Stimulated activated CD8-positive, alpha-beta memory T cell treated with anti-CD3 and anti-CD28 coated beads, Interleukin-7, amount 100 ng/mL, for 1 hour (primary cell): ENCODE results near the gene THPO.

Experiments used
- DNase-seq, 2 donors: peaks; one replicate each; pipeline ENCODE4 v3.0.0-alpha.2; 2020; ENCODE audit warnings: low read depth in 2 of 2

Gene THPO

DNA sequence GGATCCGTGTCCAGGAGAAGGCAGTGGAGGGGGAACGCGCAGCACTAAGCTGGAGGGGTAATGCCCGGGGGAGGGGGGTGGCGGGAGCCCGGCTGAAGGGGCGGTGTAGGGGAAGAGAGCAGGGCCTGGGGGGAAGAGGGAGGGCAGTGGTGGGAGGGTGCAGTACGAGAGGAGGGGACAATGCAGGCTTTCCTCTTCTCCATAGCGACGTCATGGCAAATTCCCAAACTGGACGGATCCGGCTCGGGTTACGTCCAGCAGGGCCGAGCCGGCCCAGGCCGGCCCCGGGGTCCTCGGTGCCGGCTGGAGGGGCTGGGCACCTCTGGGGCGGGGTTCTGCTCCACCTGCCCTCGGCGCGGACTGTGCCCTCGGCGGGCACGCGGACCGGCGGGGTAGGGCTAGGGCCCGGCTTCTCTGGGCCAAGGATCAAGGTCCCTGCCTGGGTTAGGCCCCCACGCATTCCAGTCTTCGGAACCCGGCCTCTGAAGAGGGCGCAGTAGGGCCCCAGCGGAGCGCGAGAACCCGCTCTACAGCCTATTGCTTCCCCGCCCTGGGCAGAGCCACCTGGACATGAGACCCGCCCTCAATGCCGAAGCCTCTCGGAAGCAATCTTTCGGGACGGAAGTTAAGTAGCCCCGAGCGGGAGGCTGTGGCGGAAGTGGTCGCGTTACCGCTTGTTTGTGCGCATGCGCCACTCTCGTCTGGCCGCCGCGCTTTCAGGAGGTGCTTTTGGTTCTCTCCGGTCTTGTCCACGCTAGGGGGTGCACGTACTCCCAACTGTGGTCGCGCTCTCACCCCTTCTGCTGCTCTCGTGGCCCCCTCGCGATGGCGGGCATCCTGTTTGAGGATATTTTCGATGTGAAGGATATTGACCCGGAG lies 15.1 kb downstream of the THPO start:
- peak; percentile 90 to 97 for DNase-seq

GRCh38 chr3:184361932-184362667 lies 15.9 kb downstream of the THPO start:
- peak in 1 of 2 donors; percentile 10 for DNase-seq

DNA sequence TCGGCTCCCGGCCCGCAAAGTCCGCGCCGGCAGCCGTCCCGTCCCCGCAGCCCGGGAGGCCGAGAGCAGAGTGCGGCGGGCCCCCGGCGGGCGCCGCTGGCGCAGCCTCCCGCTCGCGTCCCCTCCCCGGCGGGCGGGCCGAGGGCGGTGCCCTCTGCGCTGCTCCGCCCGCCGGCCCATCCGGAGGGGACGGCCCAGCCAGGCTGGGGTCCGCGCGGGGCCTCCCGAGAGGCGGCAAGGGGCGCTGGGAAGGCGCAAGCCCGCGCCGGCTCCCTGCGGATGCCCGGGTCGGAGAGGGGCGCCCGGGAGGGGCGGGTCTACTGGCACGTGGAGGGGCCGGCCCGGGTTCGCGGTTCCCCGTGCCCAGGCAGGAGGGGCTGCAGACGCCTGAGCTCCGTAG lies 16.5 kb downstream of the THPO start, which contains the start of the genes CLCN2 and POLR2H:
TSS of gene CLCN2 (minus strand) at position 74 of the 400 bp plus-strand sequence. CDS start 126 bp downstream, outside the sequence.
TSS of gene POLR2H (plus strand) at position 179 of the 400 bp plus-strand sequence. CDS start 1,783 bp downstream, outside the sequence.
- peak in 1 of 2 donors; percentile 7 for DNase-seq

GRCh38 chr3:184360929-184361531 lies 17.0 kb downstream of the THPO start:
- DNase-seq, result no peak

GRCh38 chr3:184360070-184360928 lies 17.7 kb downstream of the THPO start:
- DNase-seq, result no peak

DNA sequence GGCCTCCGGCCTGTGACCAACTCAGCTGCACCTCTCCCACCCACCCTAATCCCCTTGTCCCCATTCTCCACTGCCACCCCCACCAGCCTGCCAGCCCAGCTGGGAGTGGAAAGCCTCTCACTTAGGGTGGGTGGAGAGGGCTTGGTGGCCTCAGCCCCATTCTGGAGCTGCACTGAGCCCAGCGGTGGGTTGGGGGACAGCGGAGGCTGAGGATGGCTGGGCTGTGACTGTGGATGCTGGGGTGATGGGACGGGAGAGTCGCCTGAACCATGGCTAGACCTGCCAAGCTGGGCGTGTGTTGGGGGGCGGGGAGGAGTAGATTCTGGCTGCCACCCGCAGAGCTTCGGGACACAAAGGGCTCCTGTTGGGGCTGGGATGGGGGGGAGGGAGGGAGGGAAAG lies 18.4 kb downstream of the THPO start:
- DNase-seq, result no peak

GRCh38 chr3:184358921-184359350 lies 19.1 kb downstream of the THPO start:
- DNase-seq, result no peak

DNA sequence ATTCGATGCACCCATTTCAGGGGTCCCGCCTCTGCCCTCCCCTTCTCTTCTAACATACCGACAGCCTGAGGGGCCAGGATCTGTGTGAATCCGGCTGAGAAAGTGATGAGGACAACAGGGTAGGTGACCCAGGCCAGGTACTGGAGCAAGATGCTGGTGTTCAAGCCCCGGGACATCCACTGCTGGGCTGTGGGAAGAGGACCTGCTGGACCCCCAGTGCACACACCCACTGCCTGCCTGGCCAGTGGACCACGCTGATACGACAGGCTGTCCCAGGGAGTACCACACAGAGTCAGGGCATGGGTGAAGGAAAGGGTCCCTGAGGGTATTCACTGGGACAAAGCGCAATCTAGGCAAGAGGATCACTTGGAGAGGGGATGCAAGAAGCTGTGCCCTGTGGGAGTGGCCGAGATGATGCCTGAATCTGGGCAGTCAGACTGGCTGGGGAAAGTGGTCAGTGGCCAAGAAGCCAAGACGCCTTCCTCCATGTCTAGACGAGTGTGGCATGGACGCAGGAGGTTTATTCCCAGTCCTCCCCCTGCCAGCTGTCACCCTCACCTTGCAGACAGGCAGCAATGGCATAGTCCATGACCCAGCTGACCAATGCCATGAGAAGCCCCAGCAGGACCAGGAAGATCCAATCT lies 19.8 kb downstream of the THPO start:
- no peak for DNase-seq

DNA sequence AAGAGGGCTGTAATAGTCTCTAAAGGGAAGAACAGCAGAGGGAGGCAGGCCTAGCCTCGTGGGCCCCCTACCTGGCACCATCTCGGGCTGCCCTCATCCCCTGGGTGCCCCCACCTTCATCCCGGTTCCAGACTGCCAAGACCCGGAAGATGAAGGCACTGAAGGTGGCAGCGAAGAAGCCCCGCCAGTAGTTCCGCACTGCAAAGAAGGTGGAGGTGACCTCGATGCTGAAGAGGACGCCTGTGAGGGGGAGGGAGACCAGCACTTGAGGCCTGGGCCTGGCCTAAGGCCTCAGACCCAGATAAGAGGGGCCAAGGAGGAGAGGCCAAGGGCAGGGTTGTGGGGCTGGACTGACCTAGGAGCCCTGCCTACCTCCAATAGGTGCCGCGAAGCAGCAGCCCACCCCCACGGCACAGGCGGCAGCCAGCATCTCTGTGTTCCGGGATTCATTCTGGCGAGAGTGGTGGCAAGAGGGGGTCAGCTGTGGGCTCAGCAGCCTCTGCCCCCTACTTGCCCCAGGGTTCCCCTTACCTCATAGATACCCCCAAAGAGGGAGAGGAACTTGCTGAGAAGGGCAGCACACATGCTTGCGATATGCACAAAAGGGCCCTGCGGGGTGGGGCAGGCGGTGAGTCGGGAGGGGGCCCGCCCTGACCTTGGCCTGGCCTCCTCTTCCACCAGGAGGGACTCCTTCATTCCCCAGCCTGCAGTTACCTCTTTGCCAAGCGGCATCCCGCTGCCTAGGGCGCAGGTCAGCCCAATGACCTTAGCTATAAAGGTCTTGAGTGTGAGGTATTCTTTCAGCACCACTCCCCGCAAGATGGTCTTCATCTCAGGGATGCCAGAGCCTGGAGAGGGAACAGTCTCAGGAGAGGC lies 20.5 kb downstream of the THPO start:
- DNase-seq, result no peak

DNA sequence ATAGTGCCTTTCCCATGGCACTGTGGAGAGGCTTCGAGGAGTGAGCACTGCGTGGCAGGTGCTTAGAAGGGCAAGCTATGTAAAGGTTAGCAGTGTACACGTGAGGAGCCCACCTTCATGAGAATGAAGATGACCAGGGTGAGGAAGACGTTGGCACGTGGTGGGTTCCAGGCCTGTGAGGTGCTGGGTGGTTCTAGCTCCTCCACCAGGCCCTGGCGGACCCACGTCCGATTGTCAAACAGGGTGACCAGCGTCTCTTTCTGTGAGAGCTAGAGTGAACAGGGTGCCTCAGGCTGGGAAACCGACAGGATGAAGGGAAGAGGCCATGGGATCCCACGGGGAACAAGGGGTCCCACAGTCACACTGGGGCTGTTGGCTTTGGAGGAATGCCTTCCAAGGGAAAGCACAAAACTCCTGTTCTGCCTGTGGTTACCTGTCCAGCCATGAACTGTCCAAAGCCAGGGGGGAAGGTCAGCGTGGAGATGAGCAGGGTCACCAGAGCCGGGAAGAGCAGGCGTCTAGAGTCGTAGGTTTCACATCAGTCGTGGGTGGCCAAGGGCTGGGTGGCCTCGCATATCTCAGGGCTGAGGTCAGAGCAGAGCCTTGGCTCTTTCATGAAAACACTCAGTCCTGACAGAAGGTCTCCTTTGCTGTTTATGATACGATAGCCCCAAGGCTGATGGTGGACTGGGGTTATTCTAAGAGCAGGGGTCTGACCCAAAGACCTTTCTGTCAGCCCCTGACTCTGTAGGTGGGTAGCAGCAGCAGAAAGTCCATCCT lies 22.6 kb downstream of the THPO start:
- DNase-seq, result no peak

DNA sequence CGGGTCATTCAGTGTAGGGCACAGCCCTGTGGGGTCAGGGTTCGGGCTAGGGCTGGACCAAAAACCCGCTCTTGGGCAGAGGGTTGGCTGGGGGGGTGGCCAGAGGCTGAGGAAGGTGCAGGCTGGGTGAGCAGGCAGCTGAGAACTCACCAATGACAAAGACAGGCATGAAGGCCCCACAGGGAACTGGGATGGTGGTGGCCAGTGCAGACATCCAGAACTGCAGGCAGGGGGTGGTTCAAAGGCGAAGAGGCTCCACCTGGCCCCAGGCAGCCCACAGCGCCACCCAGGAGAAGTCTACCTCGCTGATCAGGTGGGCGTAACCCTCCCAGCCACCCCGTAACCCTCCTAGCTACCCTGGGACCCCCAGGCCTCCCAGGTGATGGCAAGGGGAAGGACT lies 23.3 kb downstream of the THPO start:
- DNase-seq, result no peak

DNA sequence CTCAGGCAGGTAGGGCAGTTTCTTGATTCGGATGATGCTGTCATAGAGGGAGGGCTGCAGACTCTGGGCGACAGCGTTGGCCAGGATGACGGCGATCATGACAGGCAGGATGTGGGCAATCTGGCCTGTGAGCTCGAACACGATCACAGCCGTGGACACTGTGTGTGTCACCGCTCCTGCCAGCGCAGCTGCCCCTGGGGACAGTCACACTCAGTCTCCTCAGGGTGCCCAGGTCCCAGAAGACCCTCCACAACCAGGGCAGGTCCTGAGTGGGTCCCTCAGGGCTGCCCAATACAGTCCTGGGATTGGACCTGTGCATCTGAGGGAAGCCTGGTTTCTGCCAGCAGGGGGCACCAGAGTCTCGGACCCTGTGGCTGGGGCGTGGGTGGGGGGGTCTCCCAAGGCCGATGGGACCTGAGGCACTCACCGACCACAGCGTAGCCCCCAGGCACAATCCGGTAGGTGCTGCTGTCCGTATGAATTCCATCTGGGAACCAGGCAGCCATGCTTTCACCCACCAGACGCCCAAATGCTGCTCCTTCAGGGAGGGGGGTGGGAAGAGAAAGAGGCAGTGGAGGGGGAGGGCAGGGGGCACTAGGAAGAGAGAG lies 23.8 kb downstream of the THPO start:
- peak; percentile 42 to 55 for DNase-seq

GRCh38 chr3:184353546-184353941 lies 24.5 kb downstream of the THPO start:
- DNase-seq, result no peak

- DNase-seq, result no peak
These were observed 25.0 kb downstream of the THPO start for GRCh38 chr3:184352897-184353545.

DNA sequence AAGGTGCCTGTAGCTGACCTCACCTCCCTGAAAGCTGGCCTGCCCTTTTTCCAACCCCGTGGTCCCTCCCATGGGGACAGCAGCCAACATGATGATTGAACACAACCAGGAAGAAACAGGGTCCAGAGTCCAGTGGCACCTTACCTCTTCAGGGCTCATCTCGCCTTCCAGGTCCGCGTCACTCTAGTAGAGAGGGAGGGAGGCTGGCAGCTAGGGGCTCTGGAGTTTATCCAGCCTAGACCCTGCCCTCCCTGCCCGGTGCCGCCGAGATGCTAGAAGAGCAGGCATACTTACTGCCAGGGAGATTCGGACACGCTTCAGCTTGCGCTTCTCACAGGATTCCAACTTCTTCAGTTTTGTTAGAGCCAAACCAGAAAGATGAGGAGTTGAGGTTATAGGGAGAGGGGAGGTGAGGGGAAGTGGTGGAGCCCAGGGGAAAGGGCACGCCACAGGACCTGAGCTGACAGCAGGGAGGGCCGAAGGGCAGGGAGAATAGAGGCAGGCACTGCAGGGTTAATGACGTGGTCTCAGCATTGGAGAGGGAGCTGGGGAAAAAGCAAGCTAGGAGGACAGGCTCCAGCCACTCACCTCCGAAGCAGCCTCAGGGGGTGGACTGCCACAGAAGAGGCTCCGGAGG lies 25.7 kb downstream of the THPO start:
- DNase-seq, result no peak

- DNase-seq, result no peak
These were observed 26.4 kb downstream of the THPO start for GRCh38 chr3:184351511-184352148.

DNA sequence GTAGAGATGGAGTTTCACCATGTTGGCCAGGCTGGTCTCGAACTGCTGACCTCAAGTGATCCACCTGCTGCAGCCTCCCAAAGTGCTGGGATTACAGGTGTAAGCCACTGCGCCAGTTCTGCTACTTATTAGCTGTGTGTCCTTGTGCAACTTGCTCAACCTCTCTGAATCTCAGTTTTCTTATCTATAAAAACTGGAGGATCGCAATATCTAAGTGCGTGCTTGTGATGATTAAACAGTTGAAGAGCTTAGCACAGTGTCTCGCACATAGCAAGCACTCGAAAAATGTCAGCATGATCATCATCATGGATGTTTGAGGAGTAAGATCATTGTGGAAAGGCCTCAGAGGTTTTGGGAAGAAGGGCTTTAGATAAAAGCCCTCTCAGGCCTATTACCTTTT lies 27.4 kb downstream of the THPO start:
- DNase-seq, result no peak
